Measurements from ENCODE around the gene NMRK1. TPM values are rescaled to one million over a fixed set of nuclear protein-coding genes. Genes with fewer than 3 reads are reported as not detected.
A peak's percentile ranks its signal among the peaks of the same experiment; 100 is the strongest.

Gene NMRK1
- polyA plus RNA-seq, 3 donors from 2014 or later = 35.2 to 95.8 (median 38.6) TPM

GRCh38 chr9:75065510-75065909, 22.4 kb downstream of the NMRK1 start:
- Mint-ChIP-seq H3K4me3 (no peak overlapping the region), H3K9me3 (no peaks in the 10 kb centered on the region), H3K27ac (no peak overlapping the region), H3K4me1 (no peaks in the 10 kb centered on the region), H3K36me3 (peaks cover 22 to 61% (median 23%) of the 10 kb centered on the region in 3 donors), H3K27me3 (ENCODE audit: low read depth in 3 of 3) (no peaks in the 10 kb centered on the region)
- no peak for DNase-seq

- Mint-ChIP-seq H3K27me3 (ENCODE audit: low read depth in 3 of 3) (no peaks in the 10 kb centered on the region), H3K36me3 (peaks cover 23 to 68% (median 33%) of the 10 kb centered on the region in 3 donors), H3K9me3 (peaks cover 0 to 1% (median 0%) of the 10 kb centered on the region in 6 donors), H3K27ac (peak overlapping the region in 1 of 6 donors; percentile 39), H3K4me3 (no peak overlapping the region), H3K4me1 (no peaks in the 10 kb centered on the region)
- DNase-seq = no peak
These were observed 23.5 kb downstream of the NMRK1 start for GRCh38 chr9:75064307-75065025.

GRCh38 chr9:75063556-75064305, 24.2 kb downstream of the NMRK1 start:
- Mint-ChIP-seq H3K4me3 (no peak overlapping the region), H3K36me3 (peaks cover 20 to 66% (median 36%) of the 10 kb centered on the region in 3 donors), H3K4me1 (no peaks in the 10 kb centered on the region), H3K27ac (peak overlapping the region in 3 of 6 donors; percentile 17 to 47 (median 39)), H3K27me3 (ENCODE audit: low read depth in 3 of 3) (no peaks in the 10 kb centered on the region), H3K9me3 (peaks cover 0 to 1% (median 0%) of the 10 kb centered on the region in 6 donors)
- no peak for DNase-seq

GRCh38 chr9:75061169-75061568, 26.8 kb downstream of the NMRK1 start:
- no peak overlapping the region for H3K4me3 Mint-ChIP-seq
- H3K27ac Mint-ChIP-seq = no peak overlapping the region
- H3K4me1 Mint-ChIP-seq = no peaks in the 10 kb centered on the region

GRCh38 chr9:75054368-75055001, 33.5 kb downstream of the NMRK1 start:
- no peak for DNase-seq
- H3K27ac Mint-ChIP-seq = peak overlapping the region in 1 of 6 donors; percentile 5
- peaks cover 0 to 3% (median 0%) of the 10 kb centered on the region in 6 donors for H3K9me3 Mint-ChIP-seq
- H3K36me3 Mint-ChIP-seq = peaks cover 0 to 4% (median 4%) of the 10 kb centered on the region in 3 donors
- H3K4me1 Mint-ChIP-seq = no peaks in the 10 kb centered on the region
- no peak overlapping the region for H3K4me3 Mint-ChIP-seq
- H3K27me3 Mint-ChIP-seq (ENCODE audit: low read depth in 3 of 3) = peaks cover 0 to 6% (median 4%) of the 10 kb centered on the region in 3 donors

More at GRCh38 chr9:75061169-75061568, 26.8 kb downstream of the NMRK1 start:
- Mint-ChIP-seq H3K27me3 (ENCODE audit: low read depth in 3 of 3) (peaks cover 0 to 1% (median 0%) of the 10 kb centered on the region in 3 donors), H3K36me3 (peaks cover 5 to 43% (median 21%) of the 10 kb centered on the region in 3 donors), H3K9me3 (peaks cover 0 to 1% (median 0%) of the 10 kb centered on the region in 6 donors)
- no peak for DNase-seq

- Mint-ChIP-seq H3K27ac (no peak overlapping the region), H3K4me3 (no peak overlapping the region)
These were observed 34.1 kb downstream of the NMRK1 start for GRCh38 chr9:75053869-75054268.

GRCh38 chr9:75051285-75051684, 36.7 kb downstream of the NMRK1 start:
- Mint-ChIP-seq H3K9me3 (peaks cover 0 to 3% (median 0%) of the 10 kb centered on the region in 6 donors), H3K4me3 (no peak overlapping the region), H3K27ac (no peak overlapping the region), H3K4me1 (no peaks in the 10 kb centered on the region), H3K36me3 (no peaks in the 10 kb centered on the region), H3K27me3 (ENCODE audit: low read depth in 3 of 3) (peaks cover 0 to 4% (median 4%) of the 10 kb centered on the region in 3 donors)
- no peak for DNase-seq

More at GRCh38 chr9:75053869-75054268, 34.1 kb downstream of the NMRK1 start:
- H3K36me3 Mint-ChIP-seq = no peaks in the 10 kb centered on the region
- H3K9me3 Mint-ChIP-seq = peaks cover 0 to 3% (median 0%) of the 10 kb centered on the region in 6 donors
- H3K27me3 Mint-ChIP-seq (ENCODE audit: low read depth in 3 of 3) = peaks cover 0 to 6% (median 4%) of the 10 kb centered on the region in 3 donors
- H3K4me1 Mint-ChIP-seq = no peaks in the 10 kb centered on the region
- DNase-seq = no peak

GRCh38 chr9:75047506-75047905, 40.4 kb downstream of the NMRK1 start:
- H3K4me1 Mint-ChIP-seq = no peaks in the 10 kb centered on the region
- peak overlapping the region in 1 of 6 donors; percentile 2 for H3K27ac Mint-ChIP-seq
- no peaks in the 10 kb centered on the region for H3K36me3 Mint-ChIP-seq
- H3K4me3 Mint-ChIP-seq = no peak overlapping the region
- no peaks in the 10 kb centered on the region for H3K9me3 Mint-ChIP-seq
- H3K27me3 Mint-ChIP-seq (ENCODE audit: low read depth in 3 of 3) = peaks cover 0 to 2% (median 0%) of the 10 kb centered on the region in 3 donors
- DNase-seq = no peak

- H3K27ac Mint-ChIP-seq = no peak overlapping the region
- no peaks in the 10 kb centered on the region for H3K9me3 Mint-ChIP-seq
- H3K4me1 Mint-ChIP-seq = no peaks in the 10 kb centered on the region
- H3K27me3 Mint-ChIP-seq (ENCODE audit: low read depth in 3 of 3) = peaks cover 0 to 3% (median 0%) of the 10 kb centered on the region in 3 donors
- no peaks in the 10 kb centered on the region for H3K36me3 Mint-ChIP-seq
- H3K4me3 Mint-ChIP-seq = no peak overlapping the region
- no peak for DNase-seq
These were observed 41.1 kb downstream of the NMRK1 start for GRCh38 chr9:75046725-75047345.

GRCh38 chr9:75041041-75041440, 46.9 kb downstream of the NMRK1 start:
- H3K27ac Mint-ChIP-seq = no peak overlapping the region
- no peak for DNase-seq
- H3K9me3 Mint-ChIP-seq = no peaks in the 10 kb centered on the region

GRCh38 chr9:75039801-75040200, 48.2 kb downstream of the NMRK1 start:
- no peaks in the 10 kb centered on the region for H3K4me1 Mint-ChIP-seq
- H3K27me3 Mint-ChIP-seq (ENCODE audit: low read depth in 3 of 3) = peaks cover 0 to 3% (median 0%) of the 10 kb centered on the region in 3 donors
- no peaks in the 10 kb centered on the region for H3K36me3 Mint-ChIP-seq
- no peak overlapping the region for H3K27ac Mint-ChIP-seq
- no peak for DNase-seq
- H3K9me3 Mint-ChIP-seq = no peaks in the 10 kb centered on the region
- no peak overlapping the region for H3K4me3 Mint-ChIP-seq

More at GRCh38 chr9:75041041-75041440, 46.9 kb downstream of the NMRK1 start:
- H3K27me3 Mint-ChIP-seq (ENCODE audit: low read depth in 3 of 3) = peaks cover 0 to 3% (median 0%) of the 10 kb centered on the region in 3 donors
- H3K36me3 Mint-ChIP-seq = no peaks in the 10 kb centered on the region
- no peak overlapping the region for H3K4me3 Mint-ChIP-seq
- H3K4me1 Mint-ChIP-seq = no peaks in the 10 kb centered on the region

- H3K36me3 Mint-ChIP-seq = no peaks in the 10 kb centered on the region
- DNase-seq = no peak
- H3K4me1 Mint-ChIP-seq = no peaks in the 10 kb centered on the region
- H3K9me3 Mint-ChIP-seq = no peaks in the 10 kb centered on the region
- H3K27me3 Mint-ChIP-seq (ENCODE audit: low read depth in 3 of 3) = peaks cover 0 to 3% (median 0%) of the 10 kb centered on the region in 3 donors
- H3K4me3 Mint-ChIP-seq = no peak overlapping the region
- no peak overlapping the region for H3K27ac Mint-ChIP-seq
These were observed 48.9 kb downstream of the NMRK1 start for GRCh38 chr9:75039009-75039408.

GRCh38 chr9:75036793-75037192, 51.2 kb downstream of the NMRK1 start:
- H3K9me3 Mint-ChIP-seq = no peaks in the 10 kb centered on the region
- no peak for DNase-seq
- H3K4me1 Mint-ChIP-seq = no peaks in the 10 kb centered on the region
- no peaks in the 10 kb centered on the region for H3K27me3 Mint-ChIP-seq (ENCODE audit: low read depth in 3 of 3)
- H3K36me3 Mint-ChIP-seq = no peaks in the 10 kb centered on the region
- no peak overlapping the region for H3K4me3 Mint-ChIP-seq
- no peak overlapping the region for H3K27ac Mint-ChIP-seq

Data from immature natural killer cell (primary cell).